ENCODE results near the gene OPCML. TPM values are rescaled to one million over a fixed set of nuclear protein-coding genes. Genes with fewer than 3 reads are reported as not detected.
A peak's percentile ranks its signal among the peaks of the same experiment; 100 is the strongest.

Gene OPCML
- total and polyA plus RNA-seq, 9 donors = 0.59 to 3.5 (median 1.5) TPM

DNA sequence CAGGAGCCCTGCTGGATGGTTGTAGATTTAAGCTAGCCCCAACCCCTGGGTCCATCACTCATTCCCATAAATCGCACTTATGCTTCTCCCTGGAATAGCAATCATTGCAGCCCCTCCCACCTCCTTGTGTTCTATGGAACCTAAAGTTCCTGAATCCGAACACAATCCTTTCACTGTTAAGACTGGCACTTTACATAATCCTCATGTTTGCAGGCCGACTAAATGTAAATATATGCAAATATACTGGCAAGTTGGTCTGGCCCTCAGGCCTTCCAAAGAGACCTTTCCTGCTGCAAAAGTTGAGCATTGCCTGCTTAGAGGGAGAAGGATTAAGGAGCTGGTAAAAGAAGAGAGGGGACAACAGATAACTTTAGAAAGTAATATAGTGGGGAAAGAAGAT, 892.9 kb downstream of the OPCML start:
- no peaks in the 10 kb centered on the region for H3K9me3 ChIP-seq (replicated peaks; ENCODE audit: control insufficient read depth, low read depth, low read length)
- no peaks in the 10 kb centered on the region for H3K36me3 ChIP-seq (ENCODE audit: control insufficient read depth, insufficient read depth, low read length)
- WGBS (ENCODE audit: insufficient coverage) = 80% methylated on average over 1 of the region's 3 CpGs
- H3K4me3 ChIP-seq (ENCODE audit: low read length) = no peak overlapping the region
- DNase-seq = no peak
- H3K27ac ChIP-seq (ENCODE audit: low read length) = no peak overlapping the region
- H3K4me1 ChIP-seq (ENCODE audit: control insufficient read depth, insufficient read depth, low read length) = no peaks in the 10 kb centered on the region
- H3K27me3 ChIP-seq (ENCODE audit: control insufficient read depth, insufficient read depth, low read length) = peaks cover 3% of the 10 kb centered on the region

DNA sequence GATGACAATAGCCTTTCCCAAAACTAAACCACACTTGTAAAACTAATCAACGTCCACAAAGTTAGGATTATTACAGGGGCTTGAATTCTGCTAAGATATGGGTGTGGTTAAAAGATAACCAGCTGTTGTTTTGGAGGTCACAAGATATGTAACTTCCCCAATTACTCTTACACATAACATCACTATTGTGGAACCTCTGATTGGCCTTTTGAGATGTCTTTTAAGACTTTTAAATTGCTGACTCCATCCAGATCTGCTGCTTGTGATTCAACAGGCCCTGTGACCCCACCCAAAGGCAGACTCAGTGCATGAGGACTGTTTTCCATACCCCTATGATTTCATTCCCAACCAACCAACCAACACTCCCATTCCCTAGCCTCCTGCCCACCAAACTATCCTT, 893.9 kb downstream of the OPCML start:
- Histone ChIP-seq H3K27me3 (ENCODE audit: control insufficient read depth, insufficient read depth, low read length) (peaks cover 3% of the 10 kb centered on the region), H3K36me3 (ENCODE audit: control insufficient read depth, insufficient read depth, low read length) (no peaks in the 10 kb centered on the region), H3K4me1 (ENCODE audit: control insufficient read depth, insufficient read depth, low read length) (no peaks in the 10 kb centered on the region), H3K9me3 (replicated peaks; ENCODE audit: control insufficient read depth, low read depth, low read length) (no peaks in the 10 kb centered on the region), H3K27ac (ENCODE audit: low read length) (no peak overlapping the region), H3K4me3 (ENCODE audit: low read length) (no peak overlapping the region)
- no CpG with 5 or more reads among the region's 1 CpG for WGBS (ENCODE audit: insufficient coverage)
- no peak for DNase-seq

DNA sequence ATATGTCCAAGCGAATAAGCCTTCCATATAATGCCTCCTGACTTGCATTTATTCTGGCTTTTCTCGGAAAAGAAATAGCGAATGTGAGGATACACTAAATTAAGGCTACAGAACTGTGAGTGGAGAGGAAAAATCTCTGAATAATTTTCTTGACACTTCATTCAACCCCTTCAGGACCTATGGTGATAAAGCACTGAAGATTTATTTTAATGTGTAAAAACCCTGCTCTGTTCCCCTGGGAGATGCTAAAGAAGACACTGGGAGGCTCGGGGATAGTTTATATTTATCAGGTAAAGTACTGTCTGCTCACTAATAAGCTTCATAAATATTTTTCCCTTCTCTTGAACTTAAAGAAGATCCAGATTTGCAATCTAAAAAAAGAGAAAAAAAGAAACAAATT, 895.8 kb downstream of the OPCML start:
- WGBS (ENCODE audit: insufficient coverage) = no CpG with 5 or more reads among the region's 4 CpGs
- Histone ChIP-seq H3K4me1 (ENCODE audit: control insufficient read depth, insufficient read depth, low read length) (no peaks in the 10 kb centered on the region), H3K36me3 (ENCODE audit: control insufficient read depth, insufficient read depth, low read length) (no peaks in the 10 kb centered on the region)

DNA sequence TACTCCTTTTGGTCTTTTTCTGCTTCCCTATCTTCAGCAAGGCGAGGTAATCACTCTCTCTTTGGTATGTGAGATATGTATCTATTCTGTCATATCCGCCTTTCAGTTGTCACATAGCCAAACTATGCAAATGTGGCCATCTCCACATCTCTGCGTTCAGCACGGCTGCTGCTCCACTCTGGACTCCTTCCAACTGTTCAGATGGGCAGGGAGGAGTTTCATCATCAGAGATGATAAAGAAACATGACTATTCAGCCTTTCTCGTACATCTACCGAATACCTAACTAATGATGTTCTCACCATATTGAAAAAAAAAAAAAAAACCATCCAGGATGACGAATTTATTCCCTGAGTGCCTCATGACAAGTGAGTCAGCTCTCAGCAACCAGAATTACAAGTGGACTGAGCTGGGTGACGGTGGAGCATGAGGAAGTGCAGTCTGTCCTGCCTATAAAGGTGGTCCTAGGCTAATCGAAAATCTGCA, 899.6 kb downstream of the OPCML start:
- H3K27ac ChIP-seq (ENCODE audit: low read length) = no peak overlapping the region
- no peak overlapping the region for H3K4me3 ChIP-seq (ENCODE audit: low read length)
- DNase-seq = peak; percentile 35
- no CpG with 5 or more reads among the region's 9 CpGs for WGBS (ENCODE audit: insufficient coverage)
- H3K27me3 ChIP-seq (ENCODE audit: control insufficient read depth, insufficient read depth, low read length) = no peaks in the 10 kb centered on the region
- H3K4me1 ChIP-seq (ENCODE audit: control insufficient read depth, insufficient read depth, low read length) = no peaks in the 10 kb centered on the region
- no peaks in the 10 kb centered on the region for H3K36me3 ChIP-seq (ENCODE audit: control insufficient read depth, insufficient read depth, low read length)
- H3K9me3 ChIP-seq (replicated peaks; ENCODE audit: control insufficient read depth, low read depth, low read length) = no peaks in the 10 kb centered on the region

More for the DNA sequence above, 895.8 kb downstream of the OPCML start:
- Histone ChIP-seq H3K9me3 (replicated peaks; ENCODE audit: control insufficient read depth, low read depth, low read length) (no peaks in the 10 kb centered on the region), H3K27ac (ENCODE audit: low read length) (no peak overlapping the region), H3K4me3 (ENCODE audit: low read length) (no peak overlapping the region), H3K27me3 (ENCODE audit: control insufficient read depth, insufficient read depth, low read length) (no peaks in the 10 kb centered on the region)
- no peak for DNase-seq

DNA sequence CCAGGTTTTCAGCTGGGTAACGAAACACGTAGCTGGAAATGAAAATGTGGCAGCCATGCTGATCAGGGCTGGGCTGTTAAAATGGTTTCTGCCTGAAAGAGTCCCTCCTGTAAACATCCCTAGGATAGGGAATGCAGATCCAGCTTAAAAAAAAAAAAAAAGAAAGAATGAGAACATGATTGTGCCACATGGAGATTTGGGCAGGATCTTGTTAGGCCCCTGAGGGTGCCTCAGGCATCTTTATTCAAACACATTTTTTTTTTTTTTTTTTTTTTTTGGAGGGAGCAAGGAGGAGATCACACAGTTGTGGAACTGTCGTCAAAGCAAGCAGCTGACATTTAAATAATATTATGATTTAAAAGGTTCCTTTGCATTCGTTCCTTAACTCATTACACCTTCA, 900.3 kb downstream of the OPCML start:
- no peaks in the 10 kb centered on the region for H3K36me3 ChIP-seq (ENCODE audit: control insufficient read depth, insufficient read depth, low read length)
- no peaks in the 10 kb centered on the region for H3K9me3 ChIP-seq (replicated peaks; ENCODE audit: control insufficient read depth, low read depth, low read length)
- DNase-seq = no peak
- no peak overlapping the region for H3K27ac ChIP-seq (ENCODE audit: low read length)
- H3K4me1 ChIP-seq (ENCODE audit: control insufficient read depth, insufficient read depth, low read length) = no peaks in the 10 kb centered on the region
- H3K27me3 ChIP-seq (ENCODE audit: control insufficient read depth, insufficient read depth, low read length) = no peaks in the 10 kb centered on the region
- H3K4me3 ChIP-seq (ENCODE audit: low read length) = no peak overlapping the region
- WGBS (ENCODE audit: insufficient coverage) = 81% methylated on average over 2 of the region's 4 CpGs

DNA sequence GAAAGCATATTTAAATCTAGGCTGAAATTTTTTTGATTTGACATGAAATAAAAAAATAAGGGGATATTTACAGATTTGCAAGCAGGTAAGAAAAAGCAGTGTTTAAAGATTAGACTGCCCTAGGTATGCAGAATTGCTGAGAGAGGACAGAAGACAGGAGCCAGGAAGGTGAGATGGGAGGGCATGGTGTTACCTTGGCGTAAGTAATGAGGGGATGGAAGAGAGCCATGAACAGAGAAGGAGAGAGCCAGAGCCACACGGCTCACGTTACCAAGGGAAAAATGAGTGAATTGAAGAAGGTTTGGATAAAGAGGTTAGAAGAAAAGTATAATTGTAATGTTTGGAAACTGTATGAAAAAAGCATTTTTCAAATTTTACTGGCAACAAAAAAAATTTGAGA, 904.3 kb downstream of the OPCML start:
- no peaks in the 10 kb centered on the region for H3K4me1 ChIP-seq (ENCODE audit: control insufficient read depth, insufficient read depth, low read length)
- no peaks in the 10 kb centered on the region for H3K9me3 ChIP-seq (replicated peaks; ENCODE audit: control insufficient read depth, low read depth, low read length)
- H3K27me3 ChIP-seq (ENCODE audit: control insufficient read depth, insufficient read depth, low read length) = no peaks in the 10 kb centered on the region
- no peaks in the 10 kb centered on the region for H3K36me3 ChIP-seq (ENCODE audit: control insufficient read depth, insufficient read depth, low read length)
- no peak for DNase-seq
- H3K27ac ChIP-seq (ENCODE audit: low read length) = no peak overlapping the region
- WGBS (ENCODE audit: insufficient coverage) = 91% methylated on average over 3 of the region's 3 CpGs
- H3K4me3 ChIP-seq (ENCODE audit: low read length) = no peak overlapping the region

DNA sequence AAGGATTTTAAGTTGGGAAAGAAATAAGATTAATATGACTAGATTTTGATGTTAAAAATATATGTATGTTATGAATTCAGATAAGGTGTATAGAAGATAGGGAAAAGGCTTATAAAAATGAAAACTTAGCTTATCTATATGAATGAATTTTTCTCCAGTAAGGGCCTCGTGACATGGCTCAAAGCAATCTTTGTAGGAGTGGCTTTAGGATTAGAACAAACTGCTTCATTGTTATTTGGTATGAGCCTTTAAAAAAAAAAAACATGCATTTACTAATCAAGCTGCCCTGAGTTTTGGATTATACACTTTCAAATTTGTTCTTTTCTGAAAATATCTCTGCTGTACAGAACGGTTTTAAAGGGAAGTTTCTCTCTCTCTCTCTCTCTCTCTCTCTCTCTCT, 905.9 kb downstream of the OPCML start:
- no CpG with 5 or more reads among the region's 2 CpGs for WGBS (ENCODE audit: insufficient coverage)
- Histone ChIP-seq H3K36me3 (ENCODE audit: control insufficient read depth, insufficient read depth, low read length) (no peaks in the 10 kb centered on the region), H3K4me3 (ENCODE audit: low read length) (no peak overlapping the region), H3K27ac (ENCODE audit: low read length) (no peak overlapping the region), H3K9me3 (replicated peaks; ENCODE audit: control insufficient read depth, low read depth, low read length) (no peaks in the 10 kb centered on the region), H3K4me1 (ENCODE audit: control insufficient read depth, insufficient read depth, low read length) (no peaks in the 10 kb centered on the region), H3K27me3 (ENCODE audit: control insufficient read depth, insufficient read depth, low read length) (no peaks in the 10 kb centered on the region)
- no peak for DNase-seq

DNA sequence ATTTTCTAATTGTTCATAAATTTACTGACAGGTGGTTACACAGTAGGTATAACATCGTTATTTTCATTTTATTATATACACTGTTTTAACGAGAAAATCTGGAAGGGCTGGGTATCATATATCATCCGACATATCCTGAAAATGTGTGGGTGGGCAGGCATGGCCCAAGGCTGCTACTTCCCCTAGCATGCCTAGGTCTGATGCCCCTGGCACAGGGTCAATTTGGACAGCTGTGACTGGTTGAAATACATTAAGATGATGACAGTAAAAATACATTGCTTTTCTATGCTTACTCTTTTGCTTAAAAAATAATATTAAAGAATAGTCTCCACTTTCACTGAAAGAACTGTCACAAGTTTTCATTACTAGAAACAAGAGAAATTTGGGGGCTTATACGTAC, 908.8 kb downstream of the OPCML start:
- peak; percentile 24 for DNase-seq
- no CpG with 5 or more reads among the region's 4 CpGs for WGBS (ENCODE audit: insufficient coverage)

DNA sequence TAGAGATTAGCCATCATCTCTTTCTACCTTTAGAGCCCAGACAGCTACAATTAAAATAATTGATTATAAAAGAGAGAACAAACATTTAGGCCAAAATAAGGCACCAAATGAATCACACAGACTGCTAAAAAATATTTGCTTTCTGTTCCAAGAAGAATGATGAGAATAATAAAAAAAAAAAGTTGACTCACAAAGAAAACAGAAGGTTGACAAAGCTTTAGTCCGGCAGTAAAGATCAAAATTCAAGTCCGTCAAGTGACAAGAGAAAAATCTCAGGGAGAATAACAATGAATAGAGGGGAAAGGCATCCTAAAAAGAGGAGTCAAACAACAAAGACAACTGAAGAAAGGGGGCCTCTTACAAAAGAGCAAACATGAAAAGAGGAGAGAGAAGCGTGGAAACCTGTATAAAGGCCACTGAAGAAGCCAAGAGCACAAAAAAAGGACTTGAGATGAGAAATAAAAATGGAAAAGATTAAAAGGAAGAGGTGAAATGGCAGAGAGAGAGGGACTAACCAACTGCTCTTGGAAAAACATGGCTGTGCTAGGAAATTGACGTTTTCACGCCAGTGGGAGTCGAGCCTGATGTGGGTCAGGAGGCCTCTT, 910.2 kb downstream of the OPCML start:
- H3K4me1 ChIP-seq (ENCODE audit: control insufficient read depth, insufficient read depth, low read length) = peaks cover 2% of the 10 kb centered on the region
- DNase-seq = no peak
- 79% methylated on average over 6 of the region's 6 CpGs for WGBS (ENCODE audit: insufficient coverage)

More for the DNA sequence above, 908.8 kb downstream of the OPCML start:
- Histone ChIP-seq H3K9me3 (replicated peaks; ENCODE audit: control insufficient read depth, low read depth, low read length) (no peaks in the 10 kb centered on the region), H3K4me3 (ENCODE audit: low read length) (no peak overlapping the region), H3K27ac (ENCODE audit: low read length) (no peak overlapping the region), H3K36me3 (ENCODE audit: control insufficient read depth, insufficient read depth, low read length) (no peaks in the 10 kb centered on the region), H3K4me1 (ENCODE audit: control insufficient read depth, insufficient read depth, low read length) (peaks cover 2% of the 10 kb centered on the region), H3K27me3 (ENCODE audit: control insufficient read depth, insufficient read depth, low read length) (no peaks in the 10 kb centered on the region)

DNA sequence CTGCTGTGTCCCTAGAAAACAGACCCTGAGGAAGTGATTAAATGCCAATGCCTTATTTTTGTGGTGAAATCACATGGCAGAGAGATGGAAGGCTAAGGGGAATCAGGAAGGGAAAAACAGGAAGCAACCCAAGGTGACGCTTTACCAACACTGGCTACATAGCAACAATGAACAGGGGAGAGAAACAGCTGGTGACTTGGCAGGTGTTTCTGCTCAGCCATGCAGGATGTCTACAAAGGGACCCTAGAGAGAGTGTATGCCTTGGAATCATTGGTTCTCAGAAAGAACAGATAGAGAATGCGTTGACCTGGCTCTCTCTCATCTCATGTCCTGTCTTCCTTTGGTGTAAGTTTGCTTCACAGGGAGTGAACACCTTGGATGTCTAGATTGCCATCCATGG, 911.9 kb downstream of the OPCML start:
- H3K4me1 ChIP-seq (ENCODE audit: control insufficient read depth, insufficient read depth, low read length) = peaks cover 2% of the 10 kb centered on the region
- DNase-seq = no peak
- H3K4me3 ChIP-seq (ENCODE audit: low read length) = no peak overlapping the region
- H3K27me3 ChIP-seq (ENCODE audit: control insufficient read depth, insufficient read depth, low read length) = no peaks in the 10 kb centered on the region
- H3K36me3 ChIP-seq (ENCODE audit: control insufficient read depth, insufficient read depth, low read length) = no peaks in the 10 kb centered on the region
- 67% methylated on average over 1 of the region's 2 CpGs for WGBS (ENCODE audit: insufficient coverage)
- no peaks in the 10 kb centered on the region for H3K9me3 ChIP-seq (replicated peaks; ENCODE audit: control insufficient read depth, low read depth, low read length)
- no peak overlapping the region for H3K27ac ChIP-seq (ENCODE audit: low read length)

More for the DNA sequence above, 910.2 kb downstream of the OPCML start:
- Histone ChIP-seq H3K27me3 (ENCODE audit: control insufficient read depth, insufficient read depth, low read length) (no peaks in the 10 kb centered on the region), H3K9me3 (replicated peaks; ENCODE audit: control insufficient read depth, low read depth, low read length) (no peaks in the 10 kb centered on the region), H3K36me3 (ENCODE audit: control insufficient read depth, insufficient read depth, low read length) (no peaks in the 10 kb centered on the region), H3K27ac (ENCODE audit: low read length) (no peak overlapping the region), H3K4me3 (ENCODE audit: low read length) (no peak overlapping the region)

DNA sequence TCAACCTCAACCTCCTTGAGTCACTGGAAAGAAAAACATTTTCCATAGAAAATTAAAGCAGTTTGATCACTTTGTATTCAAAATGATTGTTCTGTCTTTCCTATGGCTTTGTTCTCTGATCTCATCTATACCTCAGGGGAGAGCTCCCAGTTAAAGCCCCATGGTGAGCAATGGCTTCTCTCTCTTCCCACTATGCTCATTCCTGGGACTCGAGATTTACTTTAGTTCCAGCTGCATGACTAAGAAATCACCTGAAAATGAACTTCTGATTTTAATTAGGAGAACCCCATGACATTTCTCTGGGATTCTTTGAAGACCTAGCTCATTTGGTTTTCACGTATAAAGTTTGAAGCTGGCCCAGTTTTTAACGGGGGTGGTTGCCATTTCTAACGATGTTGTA, 921.5 kb downstream of the OPCML start:
- no CpG with 5 or more reads among the region's 4 CpGs for WGBS (ENCODE audit: insufficient coverage)
- Histone ChIP-seq H3K27ac (ENCODE audit: low read length) (no peak overlapping the region), H3K36me3 (ENCODE audit: control insufficient read depth, insufficient read depth, low read length) (no peaks in the 10 kb centered on the region), H3K27me3 (ENCODE audit: control insufficient read depth, insufficient read depth, low read length) (no peaks in the 10 kb centered on the region), H3K4me3 (ENCODE audit: low read length) (no peak overlapping the region), H3K9me3 (replicated peaks; ENCODE audit: control insufficient read depth, low read depth, low read length) (no peaks in the 10 kb centered on the region), H3K4me1 (ENCODE audit: control insufficient read depth, insufficient read depth, low read length) (no peaks in the 10 kb centered on the region)
- no peak for DNase-seq

Data from muscle of leg (tissue), 11 donors.